NCI-H82 treated with DMSO at 0.1 percent for 48 hours (cell line): ENCODE results near the gene PPP1R10.
"Not testable (repeated sequence)": the region's sequence is repeated elsewhere in the genome, so short reads cannot be mapped to it uniquely, and the experiment has no call there.

Source experiments
- DNase-seq: peaks from one replicate; lab custom pipeline; 2025; ENCODE audit not compliant: unreplicated experiment; lab: John Stamatoyannopoulos, UW

Gene PPP1R10

DNA sequence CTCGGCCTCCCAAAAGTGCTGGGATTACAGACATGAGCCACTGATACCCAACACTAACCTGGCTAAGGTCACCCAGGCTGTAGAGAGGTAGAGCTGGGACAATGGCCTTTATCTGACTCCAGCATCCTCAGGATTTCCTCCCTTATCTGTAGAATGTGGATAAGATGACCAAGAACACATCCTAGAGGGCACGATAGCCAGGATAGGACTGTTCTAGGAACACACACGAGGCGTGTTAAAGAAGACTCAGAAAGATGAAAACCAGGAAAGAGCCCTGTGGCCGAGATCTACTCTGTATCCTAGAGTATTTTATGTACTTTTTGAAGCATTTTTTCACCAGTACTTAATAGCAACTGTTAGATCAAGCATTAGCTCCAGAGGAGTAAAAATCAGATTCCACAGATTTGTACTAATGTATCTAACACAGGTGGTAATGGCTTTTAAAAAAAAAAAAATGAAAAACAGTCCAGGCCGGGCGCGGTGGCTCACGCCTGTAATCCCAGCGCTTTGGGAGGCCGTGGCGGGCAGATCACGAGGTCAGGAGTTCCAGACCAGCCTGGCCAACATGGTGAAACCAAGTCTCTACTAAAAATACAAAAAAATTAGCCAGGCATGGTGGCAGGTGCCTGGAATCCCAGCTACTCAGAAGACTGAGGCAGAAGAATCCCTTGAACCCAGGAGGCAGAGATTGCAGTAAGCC, 17.3 kb downstream of the PPP1R10 start:
- no peak for DNase-seq

DNA sequence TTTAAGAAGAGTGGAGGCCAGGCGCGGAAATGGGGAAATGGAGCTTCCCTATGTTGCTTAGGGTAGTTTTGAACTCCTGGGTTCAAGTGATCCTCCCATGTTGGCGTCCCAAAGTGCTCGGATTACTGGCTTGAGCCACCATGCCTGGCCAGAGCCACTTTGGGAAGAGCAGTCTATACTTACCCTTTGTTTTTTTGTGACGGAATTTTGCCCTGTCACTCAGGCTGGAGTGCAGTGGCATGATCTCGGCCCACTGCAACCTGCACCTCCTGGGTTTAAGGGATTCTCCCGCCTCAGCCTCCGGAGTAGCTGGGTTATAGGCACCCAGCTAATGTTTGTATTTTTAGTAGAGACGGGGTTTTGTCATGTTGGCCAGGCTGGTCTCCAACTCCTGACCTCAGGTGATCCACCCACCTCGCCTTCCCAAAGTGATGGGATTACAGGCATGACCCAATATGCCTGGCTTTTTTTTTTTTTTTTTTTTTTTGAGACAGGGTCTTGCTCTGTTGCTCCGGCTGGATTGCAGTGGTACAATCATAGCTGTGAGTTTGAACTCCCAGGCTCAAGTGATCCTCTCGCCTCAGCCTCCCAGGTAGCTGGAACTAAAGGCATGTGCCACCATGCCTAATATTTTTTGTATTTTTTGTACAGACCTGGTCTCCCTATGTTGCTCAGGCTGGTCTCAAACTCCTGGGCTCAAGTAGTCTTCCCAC, 18.0 kb downstream of the PPP1R10 start:
- DNase-seq, result no peak

DNA sequence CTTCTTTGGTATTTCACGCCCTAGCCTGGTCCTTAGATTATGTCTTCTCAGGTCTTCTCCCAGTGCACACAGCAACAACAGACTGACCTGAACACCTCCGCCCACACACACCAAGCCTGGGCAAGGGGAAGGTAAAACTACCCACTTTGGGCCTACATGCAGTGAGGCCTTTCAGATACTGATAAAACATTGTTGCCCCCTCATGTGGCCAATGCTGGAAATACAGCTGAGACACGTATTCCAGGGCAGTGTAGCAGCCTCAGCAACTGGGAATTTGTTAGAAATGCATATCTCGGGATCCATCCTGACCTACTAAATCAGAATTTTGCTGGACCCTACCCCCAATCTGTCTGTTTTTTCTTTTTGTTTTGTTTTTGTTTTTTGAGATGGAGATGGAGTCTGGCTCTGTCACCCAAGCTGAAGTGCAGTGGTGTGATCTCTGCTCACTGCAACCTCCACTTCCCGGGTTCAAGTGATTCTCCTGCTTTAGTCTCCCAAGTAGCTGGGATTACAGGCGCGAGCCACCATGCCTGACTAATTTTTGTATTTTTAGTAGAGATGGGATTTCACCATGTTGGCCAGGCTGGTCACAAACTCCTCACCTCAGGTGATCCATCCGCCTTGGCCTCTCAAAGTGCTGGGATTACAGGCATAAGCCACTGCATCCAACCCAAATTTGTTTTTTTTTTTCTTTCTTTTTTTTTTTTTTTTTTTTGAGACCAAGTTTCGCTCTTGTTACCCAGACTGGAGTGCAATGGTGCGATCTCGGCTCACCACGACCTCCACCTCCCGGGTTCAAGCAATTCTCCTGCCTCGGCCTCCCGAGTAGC, 19.5 kb downstream of the PPP1R10 start:
- DNase-seq, result not testable (repeated sequence)

DNA sequence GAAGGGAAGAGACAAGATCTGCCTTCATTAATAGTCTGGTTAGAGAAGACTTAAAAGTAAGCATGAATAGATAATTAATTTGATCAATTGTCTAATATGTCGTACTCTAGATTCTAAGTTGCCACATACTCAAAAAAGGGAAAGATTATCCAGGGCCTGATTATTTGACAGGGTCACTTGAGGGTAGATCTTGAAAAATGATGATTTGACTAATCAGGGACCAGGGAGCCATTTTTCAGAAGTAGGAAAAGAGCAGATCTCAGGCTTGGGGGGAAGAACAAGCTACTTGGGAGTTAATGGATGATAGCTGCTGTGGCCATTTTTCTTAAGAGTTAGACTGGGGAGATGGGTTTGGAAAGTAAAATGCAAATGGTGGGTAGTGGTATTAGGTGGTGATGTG, 24.8 kb downstream of the PPP1R10 start:
- no peak for DNase-seq

DNA sequence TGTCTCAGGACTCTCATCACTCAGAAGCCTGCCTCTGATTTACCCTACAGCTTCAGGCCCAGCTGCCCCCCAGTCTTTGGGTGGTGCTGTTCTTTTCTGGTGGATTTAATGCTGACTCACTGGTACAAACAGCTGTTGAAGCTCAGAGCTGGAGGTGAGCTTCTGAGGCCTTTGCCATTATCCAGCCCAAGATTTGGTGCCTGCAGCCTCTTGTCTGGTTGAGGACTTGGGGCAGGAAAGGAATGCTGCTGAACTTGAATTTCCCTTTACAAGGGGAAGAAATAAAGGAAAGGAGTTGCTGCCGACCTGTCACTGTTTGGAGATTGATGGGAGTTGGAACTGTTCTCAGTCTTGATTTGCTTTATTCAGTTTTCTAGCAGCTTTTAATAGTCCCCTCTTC, 26.0 kb downstream of the PPP1R10 start:
- DNase-seq, result no peak

DNA sequence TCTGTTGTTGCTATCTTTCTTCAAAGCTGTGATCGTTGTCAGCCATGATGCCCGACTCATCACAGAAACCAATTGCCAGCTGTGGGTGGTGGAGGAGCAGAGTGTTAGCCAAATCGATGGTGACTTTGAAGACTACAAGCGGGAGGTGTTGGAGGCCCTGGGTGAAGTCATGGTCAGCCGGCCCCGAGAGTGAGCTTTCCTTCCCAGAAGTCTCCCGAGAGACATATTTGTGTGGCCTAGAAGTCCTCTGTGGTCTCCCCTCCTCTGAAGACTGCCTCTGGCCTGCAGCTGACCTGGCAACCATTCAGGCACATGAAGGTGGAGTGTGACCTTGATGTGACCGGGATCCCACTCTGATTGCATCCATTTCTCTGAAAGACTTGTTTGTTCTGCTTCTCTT, 26.5 kb downstream of the PPP1R10 start:
- no peak for DNase-seq

DNA sequence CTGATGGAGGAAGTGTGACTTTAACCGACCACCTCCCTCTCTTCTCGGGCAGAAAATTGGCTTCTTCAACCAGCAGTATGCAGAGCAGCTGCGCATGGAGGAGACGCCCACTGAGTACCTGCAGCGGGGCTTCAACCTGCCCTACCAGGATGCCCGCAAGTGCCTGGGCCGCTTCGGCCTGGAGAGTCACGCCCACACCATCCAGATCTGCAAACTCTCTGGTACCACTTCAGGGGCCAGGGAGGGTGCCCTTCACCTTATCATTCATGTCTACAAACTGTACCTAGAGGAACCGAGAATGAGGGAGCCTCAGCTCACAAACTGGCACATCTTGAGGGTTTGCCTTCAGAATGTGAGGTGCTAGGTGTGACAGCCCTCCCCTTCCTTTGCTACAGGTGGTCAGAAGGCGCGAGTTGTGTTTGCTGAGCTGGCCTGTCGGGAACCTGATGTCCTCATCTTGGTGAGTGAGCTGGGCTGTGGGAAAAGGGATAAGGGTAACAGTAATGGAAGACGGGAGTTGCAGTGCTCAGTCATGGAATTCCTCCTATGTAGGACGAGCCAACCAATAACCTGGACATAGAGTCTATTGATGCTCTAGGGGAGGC, 27.2 kb downstream of the PPP1R10 start:
- no peak for DNase-seq

DNA sequence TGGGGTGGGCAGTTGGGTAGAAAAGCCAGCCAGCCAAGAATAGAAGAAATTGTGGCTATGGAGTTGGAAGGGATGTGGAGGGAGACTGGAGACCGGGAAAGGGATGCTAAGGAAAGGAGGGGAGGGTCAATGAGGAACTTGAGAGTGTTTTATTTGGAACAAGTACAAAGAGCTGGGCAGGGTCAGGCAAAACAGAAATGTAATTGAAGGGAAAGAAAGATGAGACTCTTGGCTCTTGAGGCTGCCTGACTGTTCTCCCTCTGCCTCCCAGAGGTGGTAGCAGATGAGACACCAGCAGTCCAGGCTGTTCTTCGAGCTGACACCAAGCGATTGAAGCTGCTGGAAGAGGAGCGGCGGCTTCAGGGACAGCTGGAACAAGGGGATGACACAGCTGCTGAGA, 33.1 kb downstream of the PPP1R10 start:
- DNase-seq, result no peak

DNA sequence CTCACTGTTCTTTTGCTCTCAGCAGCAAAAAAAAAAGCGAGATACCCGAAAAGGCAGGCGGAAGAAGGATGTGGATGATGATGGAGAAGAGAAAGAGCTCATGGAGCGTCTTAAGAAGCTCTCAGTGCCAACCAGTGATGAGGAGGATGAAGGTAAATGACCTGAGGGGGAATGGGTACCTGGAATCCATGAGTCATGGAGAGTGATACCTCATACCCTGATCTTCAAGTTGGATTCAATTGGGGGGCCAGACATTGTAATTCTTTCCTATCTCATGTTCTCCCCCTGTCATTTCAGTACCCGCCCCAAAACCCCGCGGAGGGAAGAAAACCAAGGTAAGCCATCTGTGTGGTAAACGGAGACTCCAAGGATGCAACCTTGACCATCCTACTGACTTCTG, 39.0 kb downstream of the PPP1R10 start:
- DNase-seq, result no peak

DNA sequence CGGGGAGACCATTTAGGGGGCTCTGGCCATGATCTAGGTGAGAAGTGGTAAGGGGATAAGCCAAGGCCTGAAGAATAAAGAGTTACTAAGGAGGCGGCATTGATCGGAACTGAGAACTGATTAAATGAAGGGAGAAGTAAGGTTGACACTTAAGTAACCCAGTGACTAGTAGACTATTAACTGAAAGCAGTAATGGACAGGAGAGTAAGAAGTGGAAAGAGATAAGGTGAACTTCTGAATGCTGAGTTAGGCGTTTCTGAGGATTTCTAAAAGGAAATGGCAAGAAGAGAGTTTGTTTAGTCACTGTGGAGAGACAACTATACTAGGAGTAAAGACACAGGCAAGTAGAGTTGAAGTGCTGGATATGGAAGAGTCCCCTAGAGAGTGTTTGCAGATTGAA, 43.9 kb downstream of the PPP1R10 start:
- DNase-seq, result no peak

DNA sequence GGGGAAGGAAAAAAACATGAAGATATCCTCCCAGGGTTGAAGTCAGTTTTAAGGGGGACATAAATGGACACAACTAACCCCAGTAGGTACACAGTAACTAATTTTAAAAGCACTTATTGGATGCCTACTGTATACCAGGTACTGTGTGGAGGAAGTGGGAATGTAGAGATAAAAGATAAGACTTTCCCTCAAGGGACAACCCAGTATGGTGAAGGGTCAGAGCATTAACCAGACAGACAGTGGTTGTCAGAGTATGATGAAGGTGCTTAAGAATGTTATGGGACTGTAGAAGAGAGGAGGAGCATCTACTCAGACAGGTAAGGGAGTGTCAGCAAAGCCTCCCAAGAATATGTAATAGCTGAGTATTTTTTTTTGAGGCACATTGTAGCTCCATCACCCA, 44.9 kb downstream of the PPP1R10 start:
- DNase-seq, result no peak

DNA sequence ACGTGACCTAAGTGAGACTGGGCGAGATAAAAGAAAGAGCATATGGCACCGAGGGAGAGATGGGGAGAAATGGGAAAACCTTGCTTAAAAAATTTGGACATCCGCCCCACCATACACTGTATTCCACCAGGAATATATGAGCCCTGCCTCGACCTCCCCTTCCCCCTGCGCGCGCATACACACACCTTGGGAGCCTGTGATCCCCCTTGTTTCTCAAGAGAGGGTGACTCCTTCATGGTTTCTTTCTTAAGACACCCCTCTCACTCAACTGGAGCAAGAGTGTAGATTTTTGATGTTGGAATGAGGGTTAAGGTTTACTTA, 45.3 kb downstream of the PPP1R10 start:
- no peak for DNase-seq

DNA sequence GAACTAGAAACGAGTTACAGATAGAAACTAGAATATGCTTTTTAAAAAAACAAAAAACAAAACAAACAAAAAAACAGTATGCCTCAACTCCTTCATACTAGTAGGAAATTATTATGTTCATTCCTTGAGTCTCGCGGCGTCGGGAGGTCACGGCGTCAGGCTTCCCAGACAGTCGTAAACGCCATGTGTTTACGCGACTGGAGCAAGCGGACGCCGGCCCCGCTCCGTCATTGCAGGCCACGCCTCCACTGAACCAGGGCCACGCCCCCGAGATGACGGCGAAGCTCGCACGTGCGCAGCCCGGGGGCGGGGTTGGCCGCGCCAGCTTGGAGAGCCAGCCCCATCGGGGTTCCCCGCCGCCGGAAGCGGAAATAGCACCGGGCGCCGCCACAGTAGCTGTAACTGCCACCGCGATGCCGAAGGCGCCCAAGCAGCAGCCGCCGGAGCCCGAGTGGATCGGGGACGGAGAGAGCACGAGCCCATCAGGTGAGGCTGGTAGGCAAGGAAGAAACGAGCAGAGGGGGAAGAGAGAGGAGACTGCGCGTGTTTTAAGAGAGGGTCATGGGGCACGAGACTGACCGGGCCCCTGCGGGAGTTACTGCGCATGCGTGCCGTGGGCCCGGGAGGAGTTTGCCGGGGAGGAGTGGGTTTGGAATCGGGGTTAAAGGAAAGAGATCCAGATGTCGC, 45.8 kb downstream of the PPP1R10 start, which contains the start of gene ABCF1:
Gene ABCF1 (plus strand): TSS at position 368 of the 687 bp plus-strand sequence. CDS start 46 bp downstream, at position 414.
- DNase-seq, result peak; percentile 90

DNA sequence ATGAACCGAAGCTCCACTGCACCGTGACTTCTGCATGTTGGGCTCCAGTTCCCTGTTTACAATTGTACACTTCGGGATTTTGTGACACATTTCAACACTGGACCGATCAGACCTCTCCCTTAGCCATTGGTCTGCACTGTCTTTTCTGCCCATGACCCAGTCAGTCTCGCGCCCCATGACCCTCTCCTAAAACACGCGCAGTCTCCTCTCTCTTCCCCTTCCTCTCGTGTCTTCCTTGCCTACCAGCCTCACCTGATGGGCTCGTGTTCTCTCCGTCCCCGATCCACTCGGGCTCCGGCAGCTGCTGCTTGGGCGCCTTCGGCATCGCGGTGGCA, 46.3 kb downstream of the PPP1R10 start:
- no peak for DNase-seq

DNA sequence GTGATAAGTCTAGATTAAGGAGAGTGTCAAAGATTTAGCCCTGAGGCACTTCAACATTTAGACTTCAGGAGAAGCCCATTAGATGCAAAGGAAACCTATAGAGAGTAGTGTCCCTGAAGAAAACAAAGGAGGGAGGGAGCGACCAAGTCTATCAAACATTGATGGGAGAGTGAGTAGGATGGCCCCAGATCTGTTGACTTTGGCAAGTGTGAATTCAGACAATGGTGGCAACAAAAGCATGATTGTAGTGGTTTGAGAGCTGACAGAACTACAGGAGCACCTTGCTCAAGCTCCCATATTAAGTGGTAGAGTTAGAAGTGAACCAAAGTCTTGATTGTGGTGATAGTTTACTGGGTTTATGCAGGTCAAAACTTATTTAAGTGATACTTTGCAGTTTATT, 46.8 kb downstream of the PPP1R10 start:
- no peak for DNase-seq

DNA sequence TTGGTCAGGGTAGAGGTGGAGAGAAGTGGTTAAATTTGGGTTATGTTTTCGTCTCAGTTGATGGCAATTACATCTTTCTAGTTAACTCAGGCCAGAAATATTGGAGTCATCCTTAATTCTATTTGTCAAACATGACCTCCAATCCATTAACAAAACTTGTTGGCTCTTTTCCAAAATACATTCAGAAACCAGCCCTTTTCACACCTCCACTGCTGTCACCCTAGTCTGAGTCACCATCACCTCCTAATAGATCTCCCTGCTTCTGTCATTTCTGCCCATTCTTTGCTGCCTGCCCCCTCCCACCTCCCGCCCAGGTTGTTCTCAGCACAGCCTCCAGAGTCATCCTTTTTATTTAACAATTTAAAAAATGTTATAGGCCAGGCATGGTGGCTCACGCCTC, 48.8 kb downstream of the PPP1R10 start:
- no peak for DNase-seq

DNA sequence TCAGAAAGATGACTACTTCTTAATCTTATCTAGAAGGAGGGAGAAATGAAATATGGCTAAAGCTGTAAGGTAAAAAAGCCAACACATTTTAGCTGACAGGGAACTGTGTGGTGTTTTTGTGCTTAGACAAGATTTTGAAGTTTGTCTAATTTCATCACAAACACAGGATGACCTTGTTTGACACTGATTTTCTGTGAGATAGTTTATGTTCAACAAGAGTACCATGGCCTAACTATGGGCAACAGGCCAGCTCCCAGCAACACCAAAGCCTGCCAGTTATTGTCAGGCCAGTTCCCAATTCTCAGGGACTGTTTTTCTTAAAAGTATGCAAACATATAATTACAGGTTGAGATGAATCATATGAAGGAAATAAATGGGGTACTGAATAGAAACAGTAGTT, 51.3 kb downstream of the PPP1R10 start:
- DNase-seq, result no peak

DNA sequence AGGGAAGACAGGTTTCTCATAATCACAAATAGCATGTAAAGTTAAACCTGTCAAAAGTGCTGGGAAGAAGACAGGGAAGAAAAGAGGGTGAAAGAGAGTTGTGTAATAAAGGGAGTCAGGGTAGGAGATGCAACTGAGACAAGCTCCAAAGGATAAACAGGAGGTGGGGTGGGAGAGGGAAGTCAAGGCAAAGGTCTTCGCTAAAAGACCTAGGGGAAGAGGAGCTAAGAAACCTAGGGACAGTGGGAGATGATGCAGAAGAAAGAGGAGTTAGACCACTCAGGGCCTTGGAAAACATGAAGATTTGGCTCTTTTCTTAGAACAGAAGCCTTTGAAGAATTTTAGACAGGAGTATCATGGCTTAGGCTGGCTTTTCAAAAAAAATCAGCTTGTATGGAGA, 52.9 kb downstream of the PPP1R10 start:
- DNase-seq, result no peak

DNA sequence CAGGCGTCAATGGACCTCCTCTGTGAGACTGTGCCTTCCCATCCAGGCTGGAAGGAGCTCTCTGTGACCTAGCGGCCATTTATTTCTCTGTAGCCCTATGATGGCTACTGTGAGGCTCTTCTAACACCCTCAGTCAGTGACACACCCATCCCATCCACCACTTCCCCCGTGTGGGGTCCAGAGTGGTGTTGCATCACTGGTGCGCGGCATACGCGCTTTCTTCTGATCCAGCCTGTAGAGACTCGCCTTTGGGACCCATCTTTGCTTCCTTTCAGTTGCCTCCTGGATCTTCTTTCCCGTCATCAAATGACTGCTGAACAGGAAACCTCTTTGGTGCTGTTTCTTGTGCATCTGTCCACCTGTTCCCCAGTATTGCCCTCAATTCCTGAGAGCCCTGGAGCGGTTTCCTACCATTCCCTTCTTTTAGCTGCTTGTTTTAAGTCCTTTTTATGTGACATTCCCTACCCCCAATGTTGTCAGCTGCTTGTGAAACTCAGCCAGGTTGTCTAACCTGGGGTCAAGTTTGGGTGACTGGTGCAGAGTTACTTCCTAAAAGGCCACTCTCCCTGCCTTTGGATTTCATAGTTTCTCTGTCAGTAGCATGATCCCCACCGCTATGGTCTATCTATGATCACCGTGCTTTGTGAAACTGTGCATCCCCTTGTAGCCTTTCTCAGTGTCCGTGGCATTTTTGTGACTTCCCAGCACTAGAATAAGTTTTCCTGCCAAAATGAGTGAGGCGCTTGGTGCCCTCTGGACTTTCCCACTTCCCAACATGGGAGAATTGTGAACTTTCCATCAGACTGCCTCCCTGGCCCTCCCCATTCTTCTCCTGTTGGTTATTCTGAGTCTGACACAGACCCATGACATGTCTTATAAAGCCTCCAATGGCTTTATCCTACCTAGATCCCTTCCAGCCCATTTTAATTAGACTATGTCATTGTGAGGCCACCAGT, 54.3 kb downstream of the PPP1R10 start:
- DNase-seq, result no peak

DNA sequence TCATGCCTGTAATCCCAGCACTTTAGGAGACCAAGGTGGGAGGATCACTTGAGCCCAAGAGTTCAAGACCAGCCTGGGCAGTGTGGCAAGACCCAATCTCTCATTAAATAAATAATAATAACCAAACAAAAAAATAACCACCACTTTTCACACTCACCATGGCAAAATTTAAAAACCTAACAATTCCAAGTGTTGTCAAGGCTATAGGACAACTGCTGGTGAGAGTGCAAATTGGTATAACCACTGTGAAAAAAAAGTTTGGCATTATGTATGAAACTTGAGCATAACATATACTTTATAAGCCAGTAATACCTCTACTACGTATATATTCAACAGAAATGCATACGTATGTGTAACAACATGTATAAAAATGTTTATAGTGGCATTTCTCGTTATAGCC, 56.1 kb downstream of the PPP1R10 start:
- no peak for DNase-seq
